Ovary (tissue), 9 donors: ENCODE results near the gene YBX2. TPM values are rescaled to one million over a fixed set of nuclear protein-coding genes. Genes with fewer than 3 reads are reported as not detected.
A peak's percentile ranks its signal among the peaks of the same experiment; 100 is the strongest.

Experiments used
- DNase-seq, 5 donors: peaks; one replicate each; pipeline ENCODE4 v3.0.0-alpha.2; 2019 to 2020
- H3K27ac ChIP-seq, 2 donors: fragments of 200-600 bp; one replicate each; pipeline versions ENCODE4 v1.5.1 to v1.8.0; 2019 to 2022
- H3K27me3 ChIP-seq: fragments of 200-600 bp; one replicate; pipeline ENCODE4 v1.8.0; 2022
- H3K36me3 ChIP-seq: fragments of 200-600 bp; sonication (generic); one replicate; pipeline ENCODE4 v1.5.1; 2019
- H3K4me1 ChIP-seq: one replicate; pipeline ENCODE4 v1.8.1; 2013; ENCODE audit warnings: mild to moderate bottlenecking, moderate library complexity; ENCODE audit not compliant: insufficient read depth
- H3K4me3 ChIP-seq: fragments of 200-600 bp; sonication (generic); one replicate; pipeline ENCODE4 v1.5.1; 2017
- H3K9me3 ChIP-seq, 2 donors: fragments of 200-600 bp in 1 of 2; sonication (generic) in 1 of 2; one replicate each; pipeline versions ENCODE4 v1.5.1 to v1.8.1; 2013 to 2019; ENCODE audit warnings: mild to moderate bottlenecking in 1 of 2, moderate library complexity in 1 of 2
- CTCF ChIP-seq, 3 donors: fragments of 450-650 bp in 2 of 3; fragments of 200-600 bp in 1 of 3; IDR thresholded peaks; one replicate each; pipeline versions ENCODE4 v1.5.1 to v1.8.0; 2016 to 2022; ENCODE audit warnings: antibody characterized with exemption in 3 of 3, mild to moderate bottlenecking in 1 of 3
- EP300 ChIP-seq: sonication (generic); formaldehyde crosslinking; IDR thresholded peaks from one replicate; pipeline ENCODE4 v1.6.1; 2017; ENCODE audit warnings: antibody characterized with exemption
- POLR2A ChIP-seq: fragments of 450-650 bp; IDR thresholded peaks from one replicate; pipeline ENCODE4 v1.6.1; 2017; ENCODE audit warnings: antibody characterized with exemption, mild to moderate bottlenecking, moderate library complexity
- WGBS, 3 donors: extraction: QIAGEN DNeasy Blood & Tissue Kit in 1 of 3; methylation state at CpG; one replicate each; pipeline versions ENCODE4 v1.1.5 to v1.1.7; 2013 to 2017; 5-methylcytosine and 5-hydroxymethylcytosine counted together
- intact Hi-C, 4 donors: fragments of 100-400 bp; cut with DNase I; formaldehyde crosslinking; loops; one replicate each; pipeline versions ENCODE4 v1.11.0 to v1.15.1; 2022 to 2023
- polyA plus RNA-seq, 2 donors: library from polyadenylated mRNA; stranded (reverse); fragments of 200-250 nt in 1 of 2; fragments of 350-450 nt in 1 of 2; fragmentation: Illumina TruSeq in 1 of 2; extraction: RNeasy Lipid Tissue Mini Kit (QIAGEN cat#74804) in 1 of 2; gene quantifications; one replicate each; pipeline ENCODE4 v1.2.3, GENCODE V29; 2013 to 2014
- total RNA-seq, 7 donors: library from RNA; depleted of rRNA in 2 of 7; stranded (reverse); fragments of >200 nt in 2 of 7; fragmentation: NEBNext Ultra II Directional in 3 of 7; extraction: Animal tissue kit (Norgen Biotek cat#: 25700) in 3 of 7; gene quantifications; one replicate each; pipeline versions ENCODE4 v1.1.0 to v1.2.4, GENCODE V29; 2016 to 2023
- donor health status: DM: no; HTN: no; CAD: no; lungs with moderate emphysema.
- donor health status: DM: no; HTN: no; CAD: no.
- donor health status: Bipolar disorder and iron deficiency.
- donor health status: DM: yes; HTN: yes; CAD: no.
- donor health status: DM: no; HTN: no; CAD: no.
- donor health status: DM: yes; HTN: yes; CAD: no.

YBX2 gene
- total and polyA plus RNA-seq, 9 donors, result 0.30 to 1.8 (median 0.64) TPM; not detected in 3

GRCh38 chr17:7327501-7327900 lies 33.1 kb upstream of the YBX2 start:
- no peaks in the 10 kb centered on the region for H3K36me3 ChIP-seq

GRCh38 chr17:7327056-7327455 lies 32.6 kb upstream of the YBX2 start:
- 78 to 88% (median 85%) methylated on average over 7 of the region's 7 CpGs for WGBS, 3 donors

More at GRCh38 chr17:7327501-7327900, 33.1 kb upstream of the YBX2 start:
- Histone ChIP-seq H3K27me3 (no peaks in the 10 kb centered on the region), H3K4me3 (no peak overlapping the region), H3K9me3 (no peaks in the 10 kb centered on the region), H3K4me1 (peaks cover 5% of the 10 kb centered on the region), H3K27ac (no peak overlapping the region)
- TF ChIP-seq CTCF (IDR thresholded peaks at IDR 0.05) (no peak), POLR2A (no peak), EP300 (no peak)
- no peak for DNase-seq
- 77 to 79% (median 78%) methylated on average over 17 of the region's 17 CpGs for WGBS, 3 donors
- intact Hi-C loops, result no loop called here

GRCh38 chr17:7326186-7326585 lies 31.7 kb upstream of the YBX2 start:
- intact Hi-C loops, result no loop called here
- Histone ChIP-seq H3K36me3 (no peaks in the 10 kb centered on the region), H3K27me3 (no peaks in the 10 kb centered on the region), H3K27ac (no peak overlapping the region), H3K4me1 (peaks cover 5% of the 10 kb centered on the region), H3K4me3 (no peak overlapping the region), H3K9me3 (no peaks in the 10 kb centered on the region)
- DNase-seq, result peak in 2 of 5 donors; percentile 20 to 25
- 82 to 86% (median 85%) methylated on average over 11 of the region's 11 CpGs for WGBS, 3 donors
- TF ChIP-seq POLR2A (no peak), CTCF (IDR thresholded peaks at IDR 0.05) (no peak), EP300 (no peak)

More at GRCh38 chr17:7327056-7327455, 32.6 kb upstream of the YBX2 start:
- no peak overlapping the region for H3K27ac ChIP-seq
- H3K4me1 ChIP-seq, result peaks cover 5% of the 10 kb centered on the region
- H3K4me3 ChIP-seq, result no peak overlapping the region
- H3K9me3 ChIP-seq, result no peaks in the 10 kb centered on the region
- no peak for TF ChIP-seq EP300
- H3K27me3 ChIP-seq, result no peaks in the 10 kb centered on the region
- DNase-seq, result no peak
- intact Hi-C loops, result no loop called here
- no peaks in the 10 kb centered on the region for H3K36me3 ChIP-seq

GRCh38 chr17:7325031-7325528 lies 30.6 kb upstream of the YBX2 start:
- Histone ChIP-seq H3K27ac (no peak overlapping the region), H3K36me3 (no peaks in the 10 kb centered on the region), H3K27me3 (no peaks in the 10 kb centered on the region), H3K9me3 (no peaks in the 10 kb centered on the region), H3K4me1 (peaks cover 1% of the 10 kb centered on the region), H3K4me3 (no peak overlapping the region)
- no peak for TF ChIP-seq CTCF (IDR thresholded peaks at IDR 0.05)
- no peak for TF ChIP-seq EP300
- TF ChIP-seq POLR2A, result no peak
- intact Hi-C loops, result no loop called here
- WGBS, 3 donors, result 86 to 91% (median 89%) methylated on average over 19 of the region's 19 CpGs
- DNase-seq, result peak in 2 of 5 donors; percentile 18 to 25

GRCh38 chr17:7324438-7324779 lies 30.0 kb upstream of the YBX2 start:
- H3K36me3 ChIP-seq, result no peaks in the 10 kb centered on the region
- H3K27me3 ChIP-seq, result no peaks in the 10 kb centered on the region
- no peak overlapping the region for H3K4me3 ChIP-seq
- H3K9me3 ChIP-seq, result no peaks in the 10 kb centered on the region
- 84 to 89% (median 87%) methylated on average over 3 of the region's 3 CpGs for WGBS, 3 donors
- H3K27ac ChIP-seq, result no peak overlapping the region
- intact Hi-C loops, result no loop called here
- TF ChIP-seq EP300 (no peak), CTCF (IDR thresholded peaks at IDR 0.05) (no peak), POLR2A (no peak)
- DNase-seq, result peak in 1 of 5 donors; percentile 18
- peaks cover 1% of the 10 kb centered on the region for H3K4me1 ChIP-seq
